Measurements from ENCODE around the gene AGPAT3.

- no peak for TF ChIP-seq CTCF (IDR thresholded peaks at IDR 0.05)
- TF ChIP-seq POLR2A (IDR thresholded peaks at IDR 0.05): no peak
Observed at GRCh38 chr21:43829161-43829560, 35.9 kb upstream of the AGPAT3 start.
